ENCODE measurements around the gene DENND6B. TPM values are rescaled to one million over a fixed set of nuclear protein-coding genes. Genes with fewer than 3 reads are reported as not detected.

The DENND6B gene
- total RNA-seq, 1 experiment from 2014 or later = 2.5 TPM

DNA sequence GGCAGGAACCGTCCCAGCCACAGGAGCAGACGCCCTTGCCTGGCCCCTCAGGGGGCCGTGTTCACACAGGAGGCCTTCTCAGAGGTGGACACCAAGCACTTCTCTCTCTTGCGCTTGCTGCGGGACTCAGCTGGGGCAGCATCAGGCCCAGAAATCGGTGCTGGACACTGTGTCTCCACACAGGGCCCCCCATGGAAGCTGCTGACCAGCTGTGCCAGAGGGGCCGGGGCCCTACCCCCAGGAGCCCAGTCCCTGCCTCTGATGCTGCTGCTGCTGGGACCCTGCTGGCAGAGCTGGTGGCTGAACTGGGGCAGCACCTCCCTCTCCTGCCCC lies 23.3 kb downstream of the DENND6B start (continued):
- TF ChIP-seq, protein P1, sequence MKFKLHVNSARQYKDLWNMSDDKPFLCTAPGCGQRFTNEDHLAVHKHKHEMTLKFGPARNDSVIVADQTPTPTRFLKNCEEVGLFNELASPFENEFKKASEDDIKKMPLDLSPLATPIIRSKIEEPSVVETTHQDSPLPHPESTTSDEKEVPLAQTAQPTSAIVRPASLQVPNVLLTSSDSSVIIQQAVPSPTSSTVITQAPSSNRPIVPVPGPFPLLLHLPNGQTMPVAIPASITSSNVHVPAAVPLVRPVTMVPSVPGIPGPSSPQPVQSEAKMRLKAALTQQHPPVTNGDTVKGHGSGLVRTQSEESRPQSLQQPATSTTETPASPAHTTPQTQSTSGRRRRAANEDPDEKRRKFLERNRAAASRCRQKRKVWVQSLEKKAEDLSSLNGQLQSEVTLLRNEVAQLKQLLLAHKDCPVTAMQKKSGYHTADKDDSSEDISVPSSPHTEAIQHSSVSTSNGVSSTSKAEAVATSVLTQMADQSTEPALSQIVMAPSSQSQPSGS (CRISPR knock-in tag; IDR thresholded peaks at IDR 0.05; ENCODE audit: borderline replicate concordance, low read depth) = no peak
- TF ChIP-seq ZNF138 (CRISPR knock-in tag; conservative IDR thresholded peaks at IDR 0.05) = no peak
- no peak for TF ChIP-seq ZNF121 (CRISPR knock-in tag; IDR thresholded peaks at IDR 0.05)
- TF ChIP-seq SP1 (CRISPR knock-in tag; conservative IDR thresholded peaks at IDR 0.05) = no peak
- no peak for TF ChIP-seq NR3C1 (CRISPR knock-in tag; conservative IDR thresholded peaks at IDR 0.05; ENCODE audit: low read depth)
- TF ChIP-seq, protein P2, sequence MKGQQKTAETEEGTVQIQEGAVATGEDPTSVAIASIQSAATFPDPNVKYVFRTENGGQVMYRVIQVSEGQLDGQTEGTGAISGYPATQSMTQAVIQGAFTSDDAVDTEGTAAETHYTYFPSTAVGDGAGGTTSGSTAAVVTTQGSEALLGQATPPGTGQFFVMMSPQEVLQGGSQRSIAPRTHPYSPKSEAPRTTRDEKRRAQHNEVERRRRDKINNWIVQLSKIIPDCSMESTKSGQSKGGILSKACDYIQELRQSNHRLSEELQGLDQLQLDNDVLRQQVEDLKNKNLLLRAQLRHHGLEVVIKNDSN (CRISPR knock-in tag; IDR thresholded peaks at IDR 0.05) = no peak
- no peak for TF ChIP-seq NFE2L1 (CRISPR knock-in tag; IDR thresholded peaks at IDR 0.05)

DNA sequence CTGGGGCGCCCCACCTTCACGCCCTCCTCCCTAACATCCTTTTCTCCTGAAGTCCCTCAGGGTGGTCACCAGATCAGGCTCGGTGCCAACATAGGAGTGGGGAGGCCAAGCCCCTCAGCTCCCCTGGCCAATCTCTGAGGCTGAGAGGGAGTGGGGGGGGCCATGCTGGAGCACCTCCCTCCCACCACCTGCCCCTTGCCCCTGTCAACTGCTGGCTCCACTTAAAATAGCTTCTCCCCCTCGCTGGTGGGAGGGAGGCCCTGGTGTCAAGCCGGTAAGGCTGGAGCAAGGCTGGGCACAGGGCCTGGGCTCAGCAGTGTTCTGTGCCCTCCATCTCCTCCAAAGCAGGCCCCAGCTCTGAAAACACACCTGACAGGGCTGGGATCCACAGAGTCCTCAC lies 24.2 kb downstream of the DENND6B start:
- POLR2A ChIA-PET = interaction anchor here (1.5 kb wide), 1 partner anchor 9 kb away, joined by 3 read pairs; no protein-coding TSS in a partner anchor
- no peak for TF ChIP-seq ZNF423 (CRISPR knock-in tag; IDR thresholded peaks at IDR 0.05)
- no peak for TF ChIP-seq SP1 (CRISPR knock-in tag; conservative IDR thresholded peaks at IDR 0.05)
- TF ChIP-seq, protein P3, sequence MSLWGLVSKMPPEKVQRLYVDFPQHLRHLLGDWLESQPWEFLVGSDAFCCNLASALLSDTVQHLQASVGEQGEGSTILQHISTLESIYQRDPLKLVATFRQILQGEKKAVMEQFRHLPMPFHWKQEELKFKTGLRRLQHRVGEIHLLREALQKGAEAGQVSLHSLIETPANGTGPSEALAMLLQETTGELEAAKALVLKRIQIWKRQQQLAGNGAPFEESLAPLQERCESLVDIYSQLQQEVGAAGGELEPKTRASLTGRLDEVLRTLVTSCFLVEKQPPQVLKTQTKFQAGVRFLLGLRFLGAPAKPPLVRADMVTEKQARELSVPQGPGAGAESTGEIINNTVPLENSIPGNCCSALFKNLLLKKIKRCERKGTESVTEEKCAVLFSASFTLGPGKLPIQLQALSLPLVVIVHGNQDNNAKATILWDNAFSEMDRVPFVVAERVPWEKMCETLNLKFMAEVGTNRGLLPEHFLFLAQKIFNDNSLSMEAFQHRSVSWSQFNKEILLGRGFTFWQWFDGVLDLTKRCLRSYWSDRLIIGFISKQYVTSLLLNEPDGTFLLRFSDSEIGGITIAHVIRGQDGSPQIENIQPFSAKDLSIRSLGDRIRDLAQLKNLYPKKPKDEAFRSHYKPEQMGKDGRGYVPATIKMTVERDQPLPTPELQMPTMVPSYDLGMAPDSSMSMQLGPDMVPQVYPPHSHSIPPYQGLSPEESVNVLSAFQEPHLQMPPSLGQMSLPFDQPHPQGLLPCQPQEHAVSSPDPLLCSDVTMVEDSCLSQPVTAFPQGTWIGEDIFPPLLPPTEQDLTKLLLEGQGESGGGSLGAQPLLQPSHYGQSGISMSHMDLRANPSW (CRISPR knock-in tag; conservative IDR thresholded peaks at IDR 0.05; ENCODE audit: low read depth) = no peak
- TF ChIP-seq, protein P4, sequence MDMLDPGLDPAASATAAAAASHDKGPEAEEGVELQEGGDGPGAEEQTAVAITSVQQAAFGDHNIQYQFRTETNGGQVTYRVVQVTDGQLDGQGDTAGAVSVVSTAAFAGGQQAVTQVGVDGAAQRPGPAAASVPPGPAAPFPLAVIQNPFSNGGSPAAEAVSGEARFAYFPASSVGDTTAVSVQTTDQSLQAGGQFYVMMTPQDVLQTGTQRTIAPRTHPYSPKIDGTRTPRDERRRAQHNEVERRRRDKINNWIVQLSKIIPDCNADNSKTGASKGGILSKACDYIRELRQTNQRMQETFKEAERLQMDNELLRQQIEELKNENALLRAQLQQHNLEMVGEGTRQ (CRISPR knock-in tag; IDR thresholded peaks at IDR 0.05) = no peak
- TF ChIP-seq ETV6 (CRISPR knock-in tag; IDR thresholded peaks at IDR 0.05) = no peak
- no peak for TF ChIP-seq ZNF219 (CRISPR knock-in tag; IDR thresholded peaks at IDR 0.05; ENCODE audit: borderline replicate concordance)
- TF ChIP-seq OVOL2 (CRISPR knock-in tag; IDR thresholded peaks at IDR 0.05; ENCODE audit: borderline replicate concordance) = no peak
- no peak for TF ChIP-seq JUN (CRISPR knock-in tag; IDR thresholded peaks at IDR 0.05)
- TF ChIP-seq, protein P5, sequence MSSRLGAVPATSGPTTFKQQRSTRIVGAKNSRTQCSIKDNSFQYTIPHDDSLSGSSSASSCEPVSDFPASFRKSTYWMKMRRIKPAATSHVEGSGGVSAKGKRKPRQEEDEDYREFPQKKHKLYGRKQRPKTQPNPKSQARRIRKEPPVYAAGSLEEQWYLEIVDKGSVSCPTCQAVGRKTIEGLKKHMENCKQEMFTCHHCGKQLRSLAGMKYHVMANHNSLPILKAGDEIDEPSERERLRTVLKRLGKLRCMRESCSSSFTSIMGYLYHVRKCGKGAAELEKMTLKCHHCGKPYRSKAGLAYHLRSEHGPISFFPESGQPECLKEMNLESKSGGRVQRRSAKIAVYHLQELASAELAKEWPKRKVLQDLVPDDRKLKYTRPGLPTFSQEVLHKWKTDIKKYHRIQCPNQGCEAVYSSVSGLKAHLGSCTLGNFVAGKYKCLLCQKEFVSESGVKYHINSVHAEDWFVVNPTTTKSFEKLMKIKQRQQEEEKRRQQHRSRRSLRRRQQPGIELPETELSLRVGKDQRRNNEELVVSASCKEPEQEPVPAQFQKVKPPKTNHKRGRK (CRISPR knock-in tag; IDR thresholded peaks at IDR 0.05; ENCODE audit: borderline replicate concordance) = no peak
- TF ChIP-seq MYBL2 (CRISPR knock-in tag; IDR thresholded peaks at IDR 0.05) = no peak
- TF ChIP-seq, protein P6, sequence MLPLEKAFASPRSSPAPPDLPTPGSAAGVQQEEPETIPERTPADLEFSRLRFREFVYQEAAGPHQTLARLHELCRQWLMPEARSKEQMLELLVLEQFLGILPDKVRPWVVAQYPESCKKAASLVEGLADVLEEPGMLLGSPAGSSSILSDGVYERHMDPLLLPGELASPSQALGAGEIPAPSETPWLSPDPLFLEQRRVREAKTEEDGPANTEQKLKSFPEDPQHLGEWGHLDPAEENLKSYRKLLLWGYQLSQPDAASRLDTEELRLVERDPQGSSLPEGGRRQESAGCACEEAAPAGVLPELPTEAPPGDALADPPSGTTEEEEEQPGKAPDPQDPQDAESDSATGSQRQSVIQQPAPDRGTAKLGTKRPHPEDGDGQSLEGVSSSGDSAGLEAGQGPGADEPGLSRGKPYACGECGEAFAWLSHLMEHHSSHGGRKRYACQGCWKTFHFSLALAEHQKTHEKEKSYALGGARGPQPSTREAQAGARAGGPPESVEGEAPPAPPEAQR (CRISPR knock-in tag; IDR thresholded peaks at IDR 0.05) = no peak
- TF ChIP-seq, protein P7, sequence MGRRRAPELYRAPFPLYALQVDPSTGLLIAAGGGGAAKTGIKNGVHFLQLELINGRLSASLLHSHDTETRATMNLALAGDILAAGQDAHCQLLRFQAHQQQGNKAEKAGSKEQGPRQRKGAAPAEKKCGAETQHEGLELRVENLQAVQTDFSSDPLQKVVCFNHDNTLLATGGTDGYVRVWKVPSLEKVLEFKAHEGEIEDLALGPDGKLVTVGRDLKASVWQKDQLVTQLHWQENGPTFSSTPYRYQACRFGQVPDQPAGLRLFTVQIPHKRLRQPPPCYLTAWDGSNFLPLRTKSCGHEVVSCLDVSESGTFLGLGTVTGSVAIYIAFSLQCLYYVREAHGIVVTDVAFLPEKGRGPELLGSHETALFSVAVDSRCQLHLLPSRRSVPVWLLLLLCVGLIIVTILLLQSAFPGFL (CRISPR knock-in tag; IDR thresholded peaks at IDR 0.05; ENCODE audit: borderline replicate concordance) = no peak
- no peak for TF ChIP-seq NFE2L1 (CRISPR knock-in tag; IDR thresholded peaks at IDR 0.05)
- TF ChIP-seq KAT7 (CRISPR knock-in tag; IDR thresholded peaks at IDR 0.05; ENCODE audit: borderline replicate concordance) = no peak
- peaks cover 33% of the 10 kb centered on the region for H3K4me1 Mint-ChIP-seq
- no peak overlapping the region for H3K4me3 Mint-ChIP-seq
- no peaks in the 10 kb centered on the region for H3K36me3 Mint-ChIP-seq
- no peaks in the 10 kb centered on the region for H3K9me3 Mint-ChIP-seq
- H3K27ac Mint-ChIP-seq = no peak overlapping the region
- CTCF ChIA-PET = interaction anchor here (0.5 to 2.3 kb wide), 5 partner anchors 9 to 1867 kb away, joined by 3 to 16 read pairs (median 4); no protein-coding TSS in a partner anchor
- peaks cover 6% of the 10 kb centered on the region; the same call in 1 of the 2 replicates for H3K27me3 Mint-ChIP-seq (ENCODE audit: low read depth)
- no peak for ATAC-seq
- no peak for DNase-seq (ENCODE audit: low spot score)

Measured in WTC11 (cell line).